ENCODE results near the gene PXDC1. TPM values are rescaled to one million over a fixed set of nuclear protein-coding genes. Genes with fewer than 3 reads are reported as not detected.

The PXDC1 gene
- total and polyA plus RNA-seq, 2 experiments from 2014 or later: 1.2 to 1.8 TPM

DNA sequence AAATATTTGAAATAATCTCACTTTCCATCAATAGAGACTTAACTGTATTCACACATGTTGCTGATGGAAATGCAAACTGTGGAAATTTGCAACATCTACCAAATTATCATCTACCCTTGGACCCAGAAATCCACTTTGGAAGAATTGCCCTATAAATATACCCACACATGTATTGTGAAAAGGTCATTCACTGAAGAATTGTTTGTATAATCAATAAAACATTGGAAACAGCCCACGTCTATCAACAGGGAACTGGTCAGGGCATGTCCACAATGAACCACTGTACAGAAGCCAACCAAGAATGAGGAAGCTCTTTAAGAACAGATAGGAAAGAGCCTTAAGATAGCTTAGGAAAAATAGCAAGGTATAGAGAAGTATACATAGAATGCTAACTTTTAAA lies 36.2 kb downstream of the PXDC1 start:
- peaks cover 7% of the 10 kb centered on the region; the same call in 1 of the 3 replicates for H3K4me1 Mint-ChIP-seq
- H3K4me2 ChIP-seq: no peak overlapping the region

More for the DNA sequence above, 36.2 kb downstream of the PXDC1 start:
- Mint-ChIP-seq H3K36me3 (ENCODE audit: low read depth) (peaks cover 10% of the 10 kb centered on the region; the same call in 2 of the 3 replicates), H3K27ac (no peak overlapping the region), H3K9me3 (peaks cover 7% of the 10 kb centered on the region; the same call in 2 of the 3 replicates), H3K27me3 (ENCODE audit: insufficient read depth, low read depth, poor library complexity) (peaks cover 6% of the 10 kb centered on the region), H3K4me3 (no peak overlapping the region)
- Histone ChIP-seq H3F3A (replicated peaks; ENCODE audit: low read depth) (no peaks in the 10 kb centered on the region), H3K27me3 (ENCODE audit: insufficient read depth) (no peaks in the 10 kb centered on the region), H3K9me2 (ENCODE audit: insufficient read depth) (no peaks in the 10 kb centered on the region; the same call in 1 of the 2 replicates), H3K4me3 (no peak overlapping the region), H4K20me1 (replicated peaks; ENCODE audit: insufficient read depth) (no peaks in the 10 kb centered on the region), H3K4me1 (ENCODE audit: insufficient read depth) (no peaks in the 10 kb centered on the region), H3K79me2 (replicated peaks; ENCODE audit: insufficient read depth) (no peaks in the 10 kb centered on the region), H3K36me3 (ENCODE audit: insufficient read depth) (no peaks in the 10 kb centered on the region; the same call in 1 of the 2 replicates), H2AFZ (no peak overlapping the region), H3K27ac (ENCODE audit: low read depth) (no peak overlapping the region)
- ATAC-seq: no peak
- TF ChIP-seq EZH2 (IDR thresholded peaks at IDR 0.05; ENCODE audit: low read depth, unreplicated experiment): no peak
- no peak for TF ChIP-seq JUNB (IDR thresholded peaks at IDR 0.05; ENCODE audit: unreplicated experiment)
- no peak for TF ChIP-seq ZNF331 (CRISPR knock-in tag; IDR thresholded peaks at IDR 0.05; ENCODE audit: low read depth)
- TF ChIP-seq STAT1 (IDR thresholded peaks at IDR 0.05; ENCODE audit: unreplicated experiment): no peak
- TF ChIP-seq EZH2phosphoT487 (IDR thresholded peaks at IDR 0.05; ENCODE audit: unreplicated experiment): no peak
- no peak for TF ChIP-seq ZNF114 (CRISPR knock-in tag; IDR thresholded peaks at IDR 0.05)
- TF ChIP-seq, protein P1, sequence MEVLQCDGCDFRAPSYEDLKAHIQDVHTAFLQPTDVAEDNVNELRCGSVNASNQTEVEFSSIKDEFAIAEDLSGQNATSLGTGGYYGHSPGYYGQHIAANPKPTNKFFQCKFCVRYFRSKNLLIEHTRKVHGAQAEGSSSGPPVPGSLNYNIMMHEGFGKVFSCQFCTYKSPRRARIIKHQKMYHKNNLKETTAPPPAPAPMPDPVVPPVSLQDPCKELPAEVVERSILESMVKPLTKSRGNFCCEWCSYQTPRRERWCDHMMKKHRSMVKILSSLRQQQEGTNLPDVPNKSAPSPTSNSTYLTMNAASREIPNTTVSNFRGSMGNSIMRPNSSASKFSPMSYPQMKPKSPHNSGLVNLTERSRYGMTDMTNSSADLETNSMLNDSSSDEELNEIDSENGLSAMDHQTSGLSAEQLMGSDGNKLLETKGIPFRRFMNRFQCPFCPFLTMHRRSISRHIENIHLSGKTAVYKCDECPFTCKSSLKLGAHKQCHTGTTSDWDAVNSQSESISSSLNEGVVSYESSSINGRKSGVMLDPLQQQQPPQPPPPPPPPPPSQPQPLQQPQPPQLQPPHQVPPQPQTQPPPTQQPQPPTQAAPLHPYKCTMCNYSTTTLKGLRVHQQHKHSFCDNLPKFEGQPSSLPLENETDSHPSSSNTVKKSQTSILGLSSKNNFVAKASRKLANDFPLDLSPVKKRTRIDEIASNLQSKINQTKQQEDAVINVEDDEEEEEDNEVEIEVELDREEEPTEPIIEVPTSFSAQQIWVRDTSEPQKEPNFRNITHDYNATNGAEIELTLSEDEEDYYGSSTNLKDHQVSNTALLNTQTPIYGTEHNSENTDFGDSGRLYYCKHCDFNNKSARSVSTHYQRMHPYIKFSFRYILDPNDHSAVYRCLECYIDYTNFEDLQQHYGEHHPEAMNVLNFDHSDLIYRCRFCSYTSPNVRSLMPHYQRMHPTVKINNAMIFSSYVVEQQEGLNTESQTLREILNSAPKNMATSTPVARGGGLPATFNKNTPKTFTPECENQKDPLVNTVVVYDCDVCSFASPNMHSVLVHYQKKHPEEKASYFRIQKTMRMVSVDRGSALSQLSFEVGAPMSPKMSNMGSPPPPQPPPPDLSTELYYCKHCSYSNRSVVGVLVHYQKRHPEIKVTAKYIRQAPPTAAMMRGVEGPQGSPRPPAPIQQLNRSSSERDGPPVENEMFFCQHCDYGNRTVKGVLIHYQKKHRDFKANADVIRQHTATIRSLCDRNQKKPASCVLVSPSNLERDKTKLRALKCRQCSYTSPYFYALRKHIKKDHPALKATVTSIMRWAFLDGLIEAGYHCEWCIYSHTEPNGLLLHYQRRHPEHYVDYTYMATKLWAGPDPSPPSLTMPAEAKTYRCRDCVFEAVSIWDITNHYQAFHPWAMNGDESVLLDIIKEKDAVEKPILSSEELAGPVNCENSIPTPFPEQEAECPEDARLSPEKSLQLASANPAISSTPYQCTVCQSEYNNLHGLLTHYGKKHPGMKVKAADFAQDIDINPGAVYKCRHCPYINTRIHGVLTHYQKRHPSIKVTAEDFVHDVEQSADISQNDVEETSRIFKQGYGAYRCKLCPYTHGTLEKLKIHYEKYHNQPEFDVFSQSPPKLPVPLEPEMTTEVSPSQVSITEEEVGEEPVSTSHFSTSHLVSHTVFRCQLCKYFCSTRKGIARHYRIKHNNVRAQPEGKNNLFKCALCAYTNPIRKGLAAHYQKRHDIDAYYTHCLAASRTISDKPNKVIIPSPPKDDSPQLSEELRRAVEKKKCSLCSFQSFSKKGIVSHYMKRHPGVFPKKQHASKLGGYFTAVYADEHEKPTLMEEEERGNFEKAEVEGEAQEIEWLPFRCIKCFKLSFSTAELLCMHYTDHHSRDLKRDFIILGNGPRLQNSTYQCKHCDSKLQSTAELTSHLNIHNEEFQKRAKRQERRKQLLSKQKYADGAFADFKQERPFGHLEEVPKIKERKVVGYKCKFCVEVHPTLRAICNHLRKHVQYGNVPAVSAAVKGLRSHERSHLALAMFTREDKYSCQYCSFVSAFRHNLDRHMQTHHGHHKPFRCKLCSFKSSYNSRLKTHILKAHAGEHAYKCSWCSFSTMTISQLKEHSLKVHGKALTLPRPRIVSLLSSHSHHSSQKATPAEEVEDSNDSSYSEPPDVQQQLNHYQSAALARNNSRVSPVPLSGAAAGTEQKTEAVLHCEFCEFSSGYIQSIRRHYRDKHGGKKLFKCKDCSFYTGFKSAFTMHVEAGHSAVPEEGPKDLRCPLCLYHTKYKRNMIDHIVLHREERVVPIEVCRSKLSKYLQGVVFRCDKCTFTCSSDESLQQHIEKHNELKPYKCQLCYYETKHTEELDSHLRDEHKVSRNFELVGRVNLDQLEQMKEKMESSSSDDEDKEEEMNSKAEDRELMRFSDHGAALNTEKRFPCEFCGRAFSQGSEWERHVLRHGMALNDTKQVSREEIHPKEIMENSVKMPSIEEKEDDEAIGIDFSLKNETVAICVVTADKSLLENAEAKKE (CRISPR knock-in tag; IDR thresholded peaks at IDR 0.05): no peak
- TF ChIP-seq, protein P2, sequence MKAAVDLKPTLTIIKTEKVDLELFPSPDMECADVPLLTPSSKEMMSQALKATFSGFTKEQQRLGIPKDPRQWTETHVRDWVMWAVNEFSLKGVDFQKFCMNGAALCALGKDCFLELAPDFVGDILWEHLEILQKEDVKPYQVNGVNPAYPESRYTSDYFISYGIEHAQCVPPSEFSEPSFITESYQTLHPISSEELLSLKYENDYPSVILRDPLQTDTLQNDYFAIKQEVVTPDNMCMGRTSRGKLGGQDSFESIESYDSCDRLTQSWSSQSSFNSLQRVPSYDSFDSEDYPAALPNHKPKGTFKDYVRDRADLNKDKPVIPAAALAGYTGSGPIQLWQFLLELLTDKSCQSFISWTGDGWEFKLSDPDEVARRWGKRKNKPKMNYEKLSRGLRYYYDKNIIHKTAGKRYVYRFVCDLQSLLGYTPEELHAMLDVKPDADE (IDR thresholded peaks at IDR 0.05): no peak
- no peak for TF ChIP-seq CREB1 (CRISPR knock-in tag; IDR thresholded peaks at IDR 0.05; ENCODE audit: low read depth)
- no peak for TF ChIP-seq POLR2AphosphoS5 (IDR thresholded peaks at IDR 0.05; ENCODE audit: low read depth)
- TF ChIP-seq, protein P3, sequence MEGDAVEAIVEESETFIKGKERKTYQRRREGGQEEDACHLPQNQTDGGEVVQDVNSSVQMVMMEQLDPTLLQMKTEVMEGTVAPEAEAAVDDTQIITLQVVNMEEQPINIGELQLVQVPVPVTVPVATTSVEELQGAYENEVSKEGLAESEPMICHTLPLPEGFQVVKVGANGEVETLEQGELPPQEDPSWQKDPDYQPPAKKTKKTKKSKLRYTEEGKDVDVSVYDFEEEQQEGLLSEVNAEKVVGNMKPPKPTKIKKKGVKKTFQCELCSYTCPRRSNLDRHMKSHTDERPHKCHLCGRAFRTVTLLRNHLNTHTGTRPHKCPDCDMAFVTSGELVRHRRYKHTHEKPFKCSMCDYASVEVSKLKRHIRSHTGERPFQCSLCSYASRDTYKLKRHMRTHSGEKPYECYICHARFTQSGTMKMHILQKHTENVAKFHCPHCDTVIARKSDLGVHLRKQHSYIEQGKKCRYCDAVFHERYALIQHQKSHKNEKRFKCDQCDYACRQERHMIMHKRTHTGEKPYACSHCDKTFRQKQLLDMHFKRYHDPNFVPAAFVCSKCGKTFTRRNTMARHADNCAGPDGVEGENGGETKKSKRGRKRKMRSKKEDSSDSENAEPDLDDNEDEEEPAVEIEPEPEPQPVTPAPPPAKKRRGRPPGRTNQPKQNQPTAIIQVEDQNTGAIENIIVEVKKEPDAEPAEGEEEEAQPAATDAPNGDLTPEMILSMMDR (conservative IDR thresholded peaks at IDR 0.05; ENCODE audit: low read depth in 2 of 2): no peak
- TF ChIP-seq, protein P4, sequence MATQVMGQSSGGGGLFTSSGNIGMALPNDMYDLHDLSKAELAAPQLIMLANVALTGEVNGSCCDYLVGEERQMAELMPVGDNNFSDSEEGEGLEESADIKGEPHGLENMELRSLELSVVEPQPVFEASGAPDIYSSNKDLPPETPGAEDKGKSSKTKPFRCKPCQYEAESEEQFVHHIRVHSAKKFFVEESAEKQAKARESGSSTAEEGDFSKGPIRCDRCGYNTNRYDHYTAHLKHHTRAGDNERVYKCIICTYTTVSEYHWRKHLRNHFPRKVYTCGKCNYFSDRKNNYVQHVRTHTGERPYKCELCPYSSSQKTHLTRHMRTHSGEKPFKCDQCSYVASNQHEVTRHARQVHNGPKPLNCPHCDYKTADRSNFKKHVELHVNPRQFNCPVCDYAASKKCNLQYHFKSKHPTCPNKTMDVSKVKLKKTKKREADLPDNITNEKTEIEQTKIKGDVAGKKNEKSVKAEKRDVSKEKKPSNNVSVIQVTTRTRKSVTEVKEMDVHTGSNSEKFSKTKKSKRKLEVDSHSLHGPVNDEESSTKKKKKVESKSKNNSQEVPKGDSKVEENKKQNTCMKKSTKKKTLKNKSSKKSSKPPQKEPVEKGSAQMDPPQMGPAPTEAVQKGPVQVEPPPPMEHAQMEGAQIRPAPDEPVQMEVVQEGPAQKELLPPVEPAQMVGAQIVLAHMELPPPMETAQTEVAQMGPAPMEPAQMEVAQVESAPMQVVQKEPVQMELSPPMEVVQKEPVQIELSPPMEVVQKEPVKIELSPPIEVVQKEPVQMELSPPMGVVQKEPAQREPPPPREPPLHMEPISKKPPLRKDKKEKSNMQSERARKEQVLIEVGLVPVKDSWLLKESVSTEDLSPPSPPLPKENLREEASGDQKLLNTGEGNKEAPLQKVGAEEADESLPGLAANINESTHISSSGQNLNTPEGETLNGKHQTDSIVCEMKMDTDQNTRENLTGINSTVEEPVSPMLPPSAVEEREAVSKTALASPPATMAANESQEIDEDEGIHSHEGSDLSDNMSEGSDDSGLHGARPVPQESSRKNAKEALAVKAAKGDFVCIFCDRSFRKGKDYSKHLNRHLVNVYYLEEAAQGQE (IDR thresholded peaks at IDR 0.05; ENCODE audit: unreplicated experiment): no peak
- TF ChIP-seq NANOG (IDR thresholded peaks at IDR 0.05; ENCODE audit: borderline replicate concordance): no peak
- no peak for DNase-seq (ENCODE audit: low spot score)
